H9 (cell line): ENCODE results near the gene OPRD1. TPM values are rescaled to one million over a fixed set of nuclear protein-coding genes. Genes with fewer than 3 reads are reported as not detected.

Experiments
- DNase-seq: peaks from one replicate; pipeline ENCODE4 v3.0.0-alpha.2; 2017
- H2AFZ ChIP-seq: one replicate; pipeline ENCODE4 v1.6.1; 2013; ENCODE audit warnings: mild to moderate bottlenecking, low read length, control low read depth, moderate library complexity
- H2AK5ac ChIP-seq: 2 replicates; pipeline ENCODE4 v1.6.1; 2013; ENCODE audit warnings: low read length, control low read depth, mixed read lengths; ENCODE audit not compliant: insufficient read length
- H2BK120ac ChIP-seq: one replicate; pipeline ENCODE4 v1.6.1; 2013; ENCODE audit warnings: low read depth, mild to moderate bottlenecking, low read length, control low read depth, inconsistent platforms; ENCODE audit not compliant: poor library complexity, severe bottlenecking
- H2BK12ac ChIP-seq: 2 replicates; pipeline ENCODE4 v1.6.1; 2013; ENCODE audit warnings: low read length, control low read depth, mixed read lengths, low read depth; ENCODE audit not compliant: insufficient read length
- H2BK15ac ChIP-seq: 2 replicates; pipeline ENCODE4 v1.6.1; 2013; ENCODE audit warnings: low read depth, low read length, control low read depth
- H2BK20ac ChIP-seq: one replicate; pipeline ENCODE4 v1.6.1; 2013; ENCODE audit warnings: low read depth, mild to moderate bottlenecking, low read length, control low read depth, inconsistent platforms; ENCODE audit not compliant: poor library complexity, severe bottlenecking
- H2BK5ac ChIP-seq: 2 replicates; pipeline ENCODE4 v1.6.1; 2013; ENCODE audit warnings: low read length, control low read depth, mixed read lengths; ENCODE audit not compliant: insufficient read length
- H3K14ac ChIP-seq: 2 replicates; pipeline ENCODE4 v1.6.1; 2013; ENCODE audit warnings: low read length, control low read depth; ENCODE audit not compliant: insufficient read depth
- H3K18ac ChIP-seq: 2 replicates; pipeline ENCODE4 v1.6.1; 2013; ENCODE audit warnings: low read depth, mild to moderate bottlenecking, mixed read lengths, low read length, control low read depth; ENCODE audit not compliant: insufficient read length
- H3K23ac ChIP-seq: 2 replicates; pipeline ENCODE4 v1.6.1; 2013; ENCODE audit warnings: low read length, control low read depth, mixed read lengths, low read depth; ENCODE audit not compliant: insufficient read length
- H3K23me2 ChIP-seq: 2 replicates; pipeline ENCODE4 v1.6.1; 2013; ENCODE audit warnings: low read depth, mild to moderate bottlenecking, mixed read lengths, low read length, control low read depth; ENCODE audit not compliant: insufficient read length, poor library complexity, severe bottlenecking
- H3K27ac ChIP-seq: 2 replicates; pipeline ENCODE4 v1.5.1; 2013; ENCODE audit warnings: low read length, control low read depth, mixed read lengths, low read depth; ENCODE audit not compliant: insufficient read length
- H3K27me3 ChIP-seq: 2 replicates; pipeline ENCODE4 v1.6.1; 2013; ENCODE audit warnings: low read length, control low read depth, inconsistent platforms; ENCODE audit not compliant: insufficient read depth
- H3K4ac ChIP-seq: 2 replicates; pipeline ENCODE4 v1.6.1; 2013; ENCODE audit warnings: low read depth, mild to moderate bottlenecking, control low read depth, inconsistent platforms, low read length, moderate library complexity
- H3K4me1 ChIP-seq: 2 replicates; pipeline ENCODE4 v1.6.1; 2013; ENCODE audit warnings: low read length, control low read depth, inconsistent platforms; ENCODE audit not compliant: insufficient read depth
- H3K4me2 ChIP-seq: 2 replicates; pipeline ENCODE4 v1.6.1; 2013; ENCODE audit warnings: low read length, control low read depth, mixed read lengths; ENCODE audit not compliant: insufficient read length, insufficient read depth
- H3K56ac ChIP-seq: 2 replicates; pipeline ENCODE4 v1.6.1; 2013; ENCODE audit warnings: low read depth, mild to moderate bottlenecking, mixed read lengths, low read length, control low read depth; ENCODE audit not compliant: insufficient read length
- H3K79me1 ChIP-seq: 2 replicates; pipeline ENCODE4 v1.6.1; 2013; ENCODE audit warnings: low read depth, mild to moderate bottlenecking, moderate library complexity, low read length, control low read depth, inconsistent platforms; ENCODE audit not compliant: insufficient read depth, poor library complexity, severe bottlenecking
- H3K79me2 ChIP-seq: 2 replicates; pipeline ENCODE4 v1.6.1; 2013; ENCODE audit warnings: low read length, control low read depth, inconsistent platforms; ENCODE audit not compliant: insufficient read depth
- H3K9ac ChIP-seq: 2 replicates; pipeline ENCODE4 v1.6.1; 2013; ENCODE audit warnings: low read length, control low read depth, mixed read lengths; ENCODE audit not compliant: insufficient read length; ENCODE audit errors: extremely low read depth
- H3K9me3 ChIP-seq: one replicate; pipeline ENCODE4 v1.6.1; 2013; ENCODE audit warnings: low read depth, low read length, inconsistent platforms; ENCODE audit not compliant: control insufficient read depth
- H3T11ph ChIP-seq: one replicate; pipeline ENCODE4 v1.6.1; 2013; ENCODE audit warnings: mild to moderate bottlenecking, low read length, control low read depth, inconsistent platforms
- H4K20me1 ChIP-seq: one replicate; pipeline ENCODE4 v1.6.1; 2013; ENCODE audit not compliant: control insufficient read depth, insufficient read length, insufficient read depth
- H4K5ac ChIP-seq: 2 replicates; pipeline ENCODE4 v1.6.1; 2013; ENCODE audit warnings: low read depth, mild to moderate bottlenecking, mixed read lengths, low read length, control low read depth; ENCODE audit not compliant: insufficient read length
- H4K8ac ChIP-seq: replicated peaks from 2 replicates; pipeline ENCODE4 v1.6.1; 2013; ENCODE audit warnings: low read length, control low read depth, mixed read lengths, low read depth; ENCODE audit not compliant: insufficient read length
- H4K91ac ChIP-seq: 2 replicates; pipeline ENCODE4 v1.6.1; 2013; ENCODE audit warnings: low read depth, mild to moderate bottlenecking, moderate library complexity, mixed read lengths, low read length, control low read depth; ENCODE audit not compliant: insufficient read length
- H3K27ac Mint-ChIP-seq, 3 experiments: 2 replicates in 2 of 3; 3 replicates in 1 of 3; pipeline ENCODE4 v1.8.0; 2020 to 2021; ENCODE audit warnings: mixed read lengths in 3 of 3, mild to moderate bottlenecking in 1 of 3, moderate library complexity in 1 of 3
- H3K27me3 Mint-ChIP-seq: 2 replicates; pipeline ENCODE4 v1.8.0; 2021; ENCODE audit warnings: low read depth, mild to moderate bottlenecking, moderate library complexity, mixed read lengths
- H3K36me3 Mint-ChIP-seq, 3 experiments: 2 replicates in 2 of 3; 3 replicates in 1 of 3; pipeline ENCODE4 v1.8.0; 2020 to 2021; ENCODE audit warnings: low read depth in 3 of 3, mixed read lengths in 3 of 3; ENCODE audit not compliant: insufficient read depth in 1 of 3
- H3K4me1 Mint-ChIP-seq, 2 experiments: 2 replicates each; pipeline ENCODE4 v1.8.0; 2020; ENCODE audit warnings: mixed read lengths in 2 of 2
- H3K4me3 Mint-ChIP-seq, 2 experiments: 2 replicates in 1 of 2; 3 replicates in 1 of 2; pipeline ENCODE4 v1.8.0; 2020 to 2021; ENCODE audit warnings: mild to moderate bottlenecking in 2 of 2, mixed read lengths in 2 of 2, moderate library complexity in 1 of 2
- H3K9me3 Mint-ChIP-seq, 2 experiments: 2 replicates in 1 of 2; 3 replicates in 1 of 2; pipeline ENCODE4 v1.8.0; 2020; ENCODE audit warnings: mild to moderate bottlenecking in 2 of 2, mixed read lengths in 2 of 2, moderate library complexity in 1 of 2
- WGBS: extraction: QIAGEN DNeasy Blood & Tissue Kit; methylation state at CpG from one replicate; pipeline ENCODE4 v1.1.7; 2013; ENCODE audit warnings: missing lambda C conversion rate, low lambda C conversion rate, mixed read lengths; ENCODE audit not compliant: insufficient read length; ENCODE audit errors: extremely low coverage; 5-methylcytosine and 5-hydroxymethylcytosine counted together
- total RNA-seq: library from RNA; stranded (reverse); gene quantifications from 2 replicates; pipeline ENCODE4 v1.2.1, GENCODE V29; 2021
- TF ChIP-seq, protein P1 (sequence below): fragments of 200-600 bp; sonication (generic); conservative IDR thresholded peaks from 3 replicates; pipeline ENCODE4 v1.8.0; 2021; ENCODE audit warnings: antibody characterized with exemption, mild to moderate bottlenecking

Gene OPRD1
- total RNA-seq, 1 experiment from 2014 or later = 1.8 TPM

DNA sequence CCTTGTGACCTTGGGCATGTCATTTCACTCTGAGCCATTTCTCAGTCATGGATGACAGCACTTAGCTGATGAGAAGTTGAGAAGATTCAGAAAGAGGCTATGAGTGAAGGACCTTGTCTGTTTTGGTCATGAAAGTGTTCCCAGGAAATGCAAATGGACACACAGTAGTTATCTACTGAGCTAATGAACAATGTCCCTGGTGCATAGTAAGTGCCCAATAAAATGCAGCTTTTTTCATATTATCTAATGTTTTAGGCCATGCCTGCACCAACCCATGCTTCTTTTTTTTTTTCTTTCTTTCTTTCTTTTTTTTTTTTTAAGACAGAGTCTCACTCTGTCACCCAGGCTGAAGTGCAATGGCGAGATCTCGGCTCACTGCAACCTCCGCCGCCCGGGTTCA, 58.0 kb downstream of the OPRD1 start:
- Histone ChIP-seq H4K8ac (no peak overlapping the region), H3K18ac (no peak overlapping the region), H2BK20ac (no peak overlapping the region), H3K79me2 (no peaks in the 10 kb centered on the region), H2BK5ac (no peak overlapping the region), H3K4me2 (no peak overlapping the region), H3K9me3 (no peaks in the 10 kb centered on the region), H2AK5ac (no peak overlapping the region), H3K4ac (no peak overlapping the region), H4K91ac (no peak overlapping the region), H3K23me2 (no peaks in the 10 kb centered on the region), H3K14ac (no peak overlapping the region), H3K56ac (no peak overlapping the region), H3K79me1 (no peaks in the 10 kb centered on the region), H4K20me1 (no peaks in the 10 kb centered on the region), H2AFZ (no peak overlapping the region), H3K9ac (no peak overlapping the region), H2BK120ac (no peak overlapping the region), H2BK15ac (no peak overlapping the region), H4K5ac (no peak overlapping the region), H2BK12ac (no peak overlapping the region), H3K4me1 (no peaks in the 10 kb centered on the region), H3T11ph (no peak overlapping the region), H3K27me3 (no peaks in the 10 kb centered on the region), H3K27ac (no peak overlapping the region), H3K23ac (no peak overlapping the region)
- TF ChIP-seq, protein P1, sequence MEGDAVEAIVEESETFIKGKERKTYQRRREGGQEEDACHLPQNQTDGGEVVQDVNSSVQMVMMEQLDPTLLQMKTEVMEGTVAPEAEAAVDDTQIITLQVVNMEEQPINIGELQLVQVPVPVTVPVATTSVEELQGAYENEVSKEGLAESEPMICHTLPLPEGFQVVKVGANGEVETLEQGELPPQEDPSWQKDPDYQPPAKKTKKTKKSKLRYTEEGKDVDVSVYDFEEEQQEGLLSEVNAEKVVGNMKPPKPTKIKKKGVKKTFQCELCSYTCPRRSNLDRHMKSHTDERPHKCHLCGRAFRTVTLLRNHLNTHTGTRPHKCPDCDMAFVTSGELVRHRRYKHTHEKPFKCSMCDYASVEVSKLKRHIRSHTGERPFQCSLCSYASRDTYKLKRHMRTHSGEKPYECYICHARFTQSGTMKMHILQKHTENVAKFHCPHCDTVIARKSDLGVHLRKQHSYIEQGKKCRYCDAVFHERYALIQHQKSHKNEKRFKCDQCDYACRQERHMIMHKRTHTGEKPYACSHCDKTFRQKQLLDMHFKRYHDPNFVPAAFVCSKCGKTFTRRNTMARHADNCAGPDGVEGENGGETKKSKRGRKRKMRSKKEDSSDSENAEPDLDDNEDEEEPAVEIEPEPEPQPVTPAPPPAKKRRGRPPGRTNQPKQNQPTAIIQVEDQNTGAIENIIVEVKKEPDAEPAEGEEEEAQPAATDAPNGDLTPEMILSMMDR = no peak
- Mint-ChIP-seq H3K27ac (no peak overlapping the region), H3K4me1 (peaks cover 5 to 14% of the 10 kb centered on the region in 2 experiments), H3K36me3 (no peaks in the 10 kb centered on the region), H3K27me3 (no peaks in the 10 kb centered on the region; the same call in 1 of the 2 replicates), H3K9me3 (no peaks in the 10 kb centered on the region), H3K4me3 (no peak overlapping the region)
- no peak for DNase-seq
- no CpG with 5 or more reads among the region's 5 CpGs for whole genome bisulfite sequencing
